NCI-H82 (cell line): ENCODE data around the gene MYOM1.
A peak's percentile ranks its signal among the peaks of the same experiment; 100 is the strongest.

Source experiments
- DNase-seq: peaks from one replicate; lab custom pipeline; 2025; lab: John Stamatoyannopoulos, UW

The MYOM1 gene

DNA sequence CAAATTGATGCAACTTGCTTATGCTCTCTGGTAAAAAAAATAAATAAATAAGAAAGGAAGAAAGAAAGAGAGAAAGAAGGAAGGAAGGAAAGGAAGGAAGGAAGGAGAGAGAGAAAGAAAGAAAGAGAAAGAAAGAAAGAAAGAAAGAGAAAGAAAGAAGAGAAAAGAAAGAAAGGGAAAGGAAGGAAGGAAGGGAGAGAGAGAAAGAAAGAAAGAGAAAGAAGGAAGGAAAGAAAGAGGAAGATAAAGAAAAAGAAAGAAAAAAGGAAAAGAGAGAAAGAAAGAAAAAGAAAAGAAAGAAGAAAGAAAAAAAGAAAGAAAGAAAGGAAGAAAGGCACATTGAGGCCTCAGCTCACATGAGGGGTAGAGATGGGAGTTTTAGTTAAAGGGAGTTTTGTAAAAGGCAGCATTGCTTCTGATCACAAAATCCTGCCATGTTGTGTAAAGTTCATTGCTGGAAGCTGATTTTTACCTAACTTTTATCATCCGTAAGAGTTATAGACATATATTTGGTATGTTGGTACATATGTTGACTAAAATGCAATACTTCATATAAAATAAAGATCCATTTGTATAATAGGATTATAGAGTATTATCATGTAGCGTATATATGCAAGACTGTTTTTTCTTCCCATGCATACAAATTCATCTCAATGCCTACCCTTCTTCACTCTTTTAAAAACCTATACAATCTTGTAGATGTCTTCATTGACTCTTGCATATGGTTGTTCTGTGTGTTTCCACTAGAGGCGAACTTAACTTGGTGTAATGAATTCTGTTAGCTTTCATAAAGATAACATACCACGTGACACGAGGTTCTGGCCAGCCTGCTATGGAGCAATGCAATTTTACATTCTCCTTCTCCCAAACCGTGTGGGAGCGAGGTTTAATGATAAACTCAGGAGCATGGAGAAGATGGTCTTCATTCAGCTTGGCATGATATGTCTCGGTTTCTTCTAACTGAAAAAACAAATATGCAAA lies 32.8 kb downstream of the MYOM1 start:
- peak; percentile 15 for DNase-seq

DNA sequence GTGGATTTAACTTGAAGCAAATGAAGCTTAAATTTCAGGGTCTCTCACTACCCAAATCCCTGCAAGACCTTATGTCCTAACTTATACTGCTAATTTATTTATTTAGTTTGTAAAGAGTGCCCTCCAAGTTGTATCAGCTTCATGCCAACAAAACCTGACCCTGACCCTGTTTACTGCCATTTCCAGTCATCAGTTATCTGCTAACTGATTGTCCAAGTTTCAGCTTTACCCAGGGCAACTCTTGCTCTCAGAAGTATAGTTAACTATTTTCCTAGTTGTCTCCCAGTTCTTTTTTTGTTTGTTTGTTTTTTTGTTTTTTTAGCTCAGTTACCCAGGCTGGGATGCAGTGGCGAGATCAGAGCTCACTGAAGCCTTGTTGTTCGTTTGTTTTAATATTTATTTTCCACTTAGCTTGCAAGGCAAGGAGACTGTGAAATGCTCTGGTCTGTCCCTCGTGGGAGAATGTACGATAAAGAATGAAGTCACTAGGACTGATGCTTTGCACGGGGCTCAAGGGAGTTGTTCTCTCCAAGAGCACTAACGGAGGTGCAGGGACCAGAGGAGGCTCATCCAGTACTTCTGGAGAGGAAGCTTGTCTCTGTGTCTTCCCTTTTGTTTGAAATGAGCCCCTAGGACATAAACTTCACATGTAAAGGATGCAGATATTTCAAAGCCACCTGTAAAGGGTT lies 35.3 kb downstream of the MYOM1 start:
- DNase-seq: peak; percentile 50

DNA sequence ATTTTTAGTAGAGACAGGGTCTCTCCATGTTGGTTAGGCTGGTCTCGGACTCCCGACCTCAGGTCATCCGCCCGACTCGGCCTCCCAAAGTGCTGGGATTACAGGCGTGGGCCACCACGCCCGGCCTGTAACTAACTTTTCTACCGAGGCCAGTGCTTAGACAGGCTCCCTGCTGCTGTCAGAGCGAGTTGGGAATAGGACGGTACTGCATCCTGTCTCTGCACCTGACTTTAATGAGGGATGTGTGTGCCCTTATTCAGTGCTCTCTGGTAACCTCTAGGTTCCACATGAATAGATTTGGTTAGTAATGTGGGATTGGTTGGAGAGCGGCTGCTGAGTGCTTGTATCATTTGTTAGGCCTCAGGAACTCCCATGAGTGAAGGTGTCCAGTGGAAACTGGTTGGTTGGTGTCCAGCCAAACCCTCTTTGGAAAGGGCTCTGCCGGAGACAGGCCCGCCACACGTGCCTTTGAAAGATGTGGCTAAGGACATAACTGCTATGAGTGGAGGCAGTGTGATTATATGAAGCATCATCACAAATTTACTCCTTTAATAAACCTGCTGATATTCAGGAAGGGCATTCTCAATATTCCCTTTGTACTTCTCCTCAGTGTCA lies 36.6 kb downstream of the MYOM1 start:
- no peak for DNase-seq

DNA sequence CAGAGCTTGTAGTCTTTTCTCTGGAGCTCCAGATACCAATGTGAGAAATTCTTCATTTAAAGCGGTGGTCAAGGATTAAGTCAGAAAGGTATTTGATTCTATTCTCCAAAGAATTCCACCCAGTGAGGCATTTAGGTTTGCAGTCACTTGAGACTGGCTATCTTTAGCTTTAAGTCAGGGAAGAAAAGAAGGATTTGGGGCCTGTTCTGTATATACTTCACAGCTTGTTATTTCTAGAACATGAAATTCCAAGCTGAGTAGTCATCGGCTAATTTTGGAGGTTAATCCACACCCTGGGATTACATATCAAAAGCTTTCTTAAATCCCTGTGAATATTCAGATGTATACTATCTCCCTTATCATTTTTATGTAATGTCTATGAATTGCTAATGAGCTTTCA lies 39.4 kb downstream of the MYOM1 start:
- peak; percentile 7 for DNase-seq

DNA sequence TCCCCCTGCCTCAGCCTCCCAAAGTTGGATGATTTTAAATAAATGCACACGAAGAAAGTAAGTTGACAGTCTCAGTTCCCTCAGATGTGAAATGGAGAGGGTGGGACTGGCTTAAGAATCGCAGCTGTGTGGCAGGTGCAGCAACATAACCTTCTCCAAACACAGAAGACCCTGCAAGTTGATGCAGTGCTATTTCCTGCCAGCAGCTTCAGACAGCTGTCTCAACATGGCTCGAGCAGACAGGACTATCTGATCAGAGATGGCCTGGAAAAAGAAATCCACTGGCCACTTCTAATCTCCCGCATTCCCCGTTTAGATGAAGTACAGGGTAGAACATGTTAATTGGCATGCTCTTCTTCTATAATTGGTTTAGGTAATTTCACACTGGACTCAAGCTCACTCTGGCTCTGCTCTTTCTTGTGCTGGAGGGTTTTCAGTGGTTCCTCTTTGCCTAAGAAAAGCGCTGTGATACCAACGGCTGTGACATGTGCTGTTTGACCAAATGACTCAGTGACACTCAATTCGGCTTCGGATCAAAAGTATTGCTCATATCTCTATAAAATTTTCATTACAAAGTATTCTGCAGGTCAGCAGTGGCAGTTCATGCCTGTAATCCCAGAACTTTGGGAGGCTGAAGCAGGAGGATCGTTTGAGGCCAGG lies 40.2 kb downstream of the MYOM1 start:
- DNase-seq: peak; percentile 61

DNA sequence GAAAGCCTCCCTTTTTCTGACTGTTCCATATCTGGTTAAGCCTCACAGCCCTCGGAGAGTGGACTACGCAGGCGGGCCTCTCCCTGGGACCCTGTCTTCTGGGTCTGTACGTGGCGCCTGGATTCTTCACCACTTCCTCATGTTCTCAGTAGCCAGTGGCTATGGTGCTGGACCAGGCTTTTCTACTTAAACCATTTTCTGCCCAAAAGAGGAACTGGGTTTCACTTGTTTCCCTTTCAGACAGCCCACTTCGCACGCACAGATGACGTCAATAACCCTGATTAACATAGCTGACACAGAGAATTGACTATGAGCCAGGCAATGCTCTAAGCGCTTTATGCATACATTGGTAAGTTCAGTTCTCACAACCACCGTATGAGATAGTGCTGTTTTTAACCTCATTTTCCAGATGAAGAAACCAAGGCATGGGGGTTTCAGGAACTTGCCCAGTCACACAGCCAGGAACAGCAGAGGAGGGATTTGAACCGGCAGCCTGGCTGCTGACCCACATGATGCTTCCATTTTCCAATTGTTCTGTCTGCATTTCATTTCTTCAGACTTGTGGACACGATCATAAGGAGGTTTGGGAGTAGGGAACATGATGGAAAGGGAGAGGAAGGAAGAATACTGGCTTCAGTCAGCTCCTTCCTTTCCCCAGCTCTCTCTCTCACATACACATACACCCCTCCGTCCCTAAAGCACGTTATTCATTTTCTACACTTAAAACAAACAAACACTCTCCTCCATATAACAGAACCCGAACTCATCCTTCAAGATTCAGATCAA lies 41.7 kb downstream of the MYOM1 start:
- DNase-seq: no peak

DNA sequence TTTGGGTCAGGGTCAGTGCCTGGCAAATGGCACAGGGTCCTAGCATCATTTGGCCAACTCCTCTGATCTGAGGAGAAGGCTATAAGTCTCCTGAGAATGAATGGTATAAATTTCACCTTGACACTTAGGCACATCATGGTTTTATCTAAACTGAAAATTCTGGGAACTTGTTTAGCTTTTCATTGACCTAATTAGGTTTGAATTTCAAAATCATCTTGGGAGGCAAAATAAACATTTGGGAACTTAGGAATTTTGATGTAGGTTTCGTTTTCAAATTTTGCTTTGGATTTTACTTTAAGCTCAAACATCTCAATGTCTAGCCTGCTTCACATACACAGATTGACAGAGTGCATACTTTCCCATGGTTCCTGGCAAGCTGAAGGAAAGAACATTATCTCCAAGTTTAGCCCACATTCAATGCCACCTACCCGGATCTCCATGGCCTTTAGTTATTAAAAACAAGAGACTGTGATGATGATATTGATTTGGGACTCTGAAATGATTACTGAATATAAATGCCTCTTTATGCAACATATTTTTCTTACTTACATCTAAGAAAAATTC lies 44.5 kb downstream of the MYOM1 start:
- no peak for DNase-seq

DNA sequence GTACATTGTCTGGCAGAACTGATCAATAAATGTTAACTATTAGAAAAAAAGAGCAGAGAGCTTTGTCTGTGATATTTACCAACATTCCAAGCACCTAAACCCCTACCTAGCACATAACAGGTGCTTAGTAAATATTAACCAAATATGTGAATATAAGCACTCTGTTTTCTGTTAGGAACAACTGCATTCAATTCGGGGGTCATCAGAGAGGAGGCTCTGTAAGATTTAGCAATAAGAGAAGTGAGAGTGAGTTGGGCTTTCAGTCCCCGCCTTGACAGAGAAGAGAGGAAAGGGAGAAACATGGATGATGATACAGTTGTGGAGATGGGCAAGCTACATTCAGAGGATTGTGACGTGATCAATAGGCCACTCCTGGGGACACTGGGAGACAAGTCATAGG lies 47.7 kb downstream of the MYOM1 start:
- no peak for DNase-seq

DNA sequence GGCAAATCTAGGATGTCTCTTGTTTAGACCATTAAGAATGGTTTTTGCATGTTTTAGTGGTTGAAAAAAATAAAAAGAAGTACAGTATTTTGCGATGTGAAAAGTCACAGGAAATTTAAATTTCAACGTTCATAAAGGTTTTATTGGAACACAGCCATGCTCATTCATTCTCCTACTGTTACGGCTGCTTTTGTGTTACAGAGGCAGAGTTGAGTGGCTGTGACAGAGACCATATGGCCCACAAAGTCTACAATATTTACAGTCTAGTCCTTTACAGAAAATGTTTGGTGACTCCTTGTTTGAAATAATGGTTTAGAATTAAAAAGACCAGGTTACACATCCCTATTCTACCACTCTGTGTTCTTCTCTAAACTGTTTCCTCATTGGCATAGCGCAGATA lies 48.1 kb downstream of the MYOM1 start:
- no peak for DNase-seq

DNA sequence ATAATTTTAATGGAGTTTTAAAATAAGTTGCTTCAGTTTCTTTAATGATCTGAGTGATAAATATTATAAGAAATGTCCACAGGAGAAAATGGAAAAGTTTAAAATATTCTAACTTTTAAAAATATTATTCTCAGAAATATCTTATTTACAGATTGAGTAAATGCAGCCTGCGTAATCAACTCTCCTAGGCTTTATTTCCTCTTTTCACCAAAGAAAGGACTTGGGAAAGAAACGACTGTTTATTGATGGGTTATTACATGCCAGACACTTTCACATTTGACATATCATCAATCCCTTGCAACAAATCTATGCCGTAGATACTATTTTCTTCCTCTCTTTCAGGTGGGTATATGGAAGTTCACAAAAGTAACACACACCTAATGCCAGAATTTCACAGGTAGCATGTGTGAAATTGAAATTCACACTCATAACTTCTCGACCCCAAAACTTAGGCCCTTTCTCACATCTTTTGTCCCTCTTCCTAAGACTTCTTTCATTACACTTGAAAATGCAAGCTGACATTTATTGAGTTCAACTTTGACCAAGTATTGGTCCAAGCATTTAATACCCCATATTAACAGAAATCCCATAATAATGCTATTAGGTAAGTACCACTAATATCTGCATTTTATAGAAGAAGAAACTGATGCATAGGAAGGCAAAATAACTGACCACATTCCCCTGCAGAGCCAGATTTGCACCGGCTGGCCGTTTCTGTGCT lies 49.2 kb downstream of the MYOM1 start:
- no peak for DNase-seq

DNA sequence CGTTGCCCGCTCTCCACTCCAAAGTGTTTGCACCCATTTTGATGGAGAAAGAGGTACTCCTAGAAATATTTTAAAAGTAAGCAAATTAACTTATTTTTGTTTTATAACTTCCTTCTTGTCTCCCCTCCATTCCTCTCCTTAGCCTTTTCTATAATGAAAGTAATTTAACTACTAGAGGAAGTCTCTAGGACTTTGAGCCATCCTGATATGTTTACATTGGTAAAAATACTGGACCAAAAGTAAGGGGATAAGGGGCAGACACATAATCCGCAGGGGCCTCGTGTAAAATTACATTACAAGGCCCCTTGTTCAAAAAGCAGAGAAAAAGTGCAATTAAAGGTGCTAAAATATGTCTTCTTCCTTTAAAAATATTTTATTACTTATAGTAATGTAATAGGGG lies 55.4 kb downstream of the MYOM1 start:
- no peak for DNase-seq

DNA sequence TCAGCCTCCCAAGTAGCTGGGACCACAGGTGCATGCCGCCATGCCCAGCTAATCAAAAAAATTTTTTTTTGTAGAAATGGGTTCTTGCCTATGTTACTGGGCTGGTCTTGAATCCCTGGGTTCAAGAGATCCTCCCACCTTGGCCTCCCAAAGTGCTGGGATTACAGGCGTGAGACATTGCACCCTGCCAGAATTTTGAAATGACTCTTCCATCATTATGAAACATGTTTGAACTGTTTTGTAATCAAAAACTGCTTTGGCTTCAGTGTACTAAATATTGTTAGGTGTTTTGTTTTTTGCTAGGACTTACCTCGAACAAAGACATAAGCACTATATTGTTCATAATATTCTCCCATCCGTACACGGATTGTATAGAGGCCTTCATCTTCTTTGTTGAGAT lies 55.8 kb downstream of the MYOM1 start:
- no peak for DNase-seq

DNA sequence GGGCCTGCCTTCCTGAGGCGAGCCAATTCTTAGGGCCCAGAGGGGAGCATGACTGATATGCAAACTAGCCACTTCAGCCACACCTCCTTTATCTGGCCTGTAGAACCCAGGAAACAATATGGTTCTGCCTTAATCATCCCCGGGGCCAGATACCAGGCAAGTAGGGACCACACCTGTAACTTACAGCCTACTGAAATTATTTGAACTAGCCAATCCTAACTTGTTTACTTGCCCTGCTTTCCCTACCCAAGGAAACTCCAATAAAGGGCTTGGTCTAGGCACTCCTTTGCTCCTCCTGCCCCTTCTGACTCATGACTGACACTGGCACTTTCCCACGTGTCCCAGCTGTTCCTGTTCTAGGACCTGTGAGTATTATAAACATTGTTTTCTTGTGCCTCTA lies 57.6 kb downstream of the MYOM1 start:
- no peak for DNase-seq

DNA sequence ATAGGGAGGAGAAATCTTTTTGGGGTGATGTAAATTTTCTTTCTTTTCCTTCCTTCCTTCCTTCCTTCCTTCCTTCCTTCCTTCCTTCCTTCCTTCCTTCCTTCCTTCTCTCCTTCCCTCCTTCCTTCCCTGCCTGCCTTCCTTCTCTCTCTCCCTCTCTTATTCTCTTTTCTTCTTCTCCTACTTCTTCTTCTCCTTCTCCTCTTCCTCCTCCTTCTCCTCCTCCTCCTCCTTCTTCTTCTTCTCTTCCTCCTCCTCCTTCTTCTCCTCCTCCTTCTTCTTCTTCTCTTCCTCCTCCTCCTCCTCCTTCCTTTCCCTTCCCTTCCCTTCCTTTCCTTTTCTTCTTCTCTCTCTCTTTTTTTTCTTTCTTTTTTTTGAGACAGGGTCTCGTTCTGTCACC lies 59.9 kb downstream of the MYOM1 start:
- DNase-seq: no peak

DNA sequence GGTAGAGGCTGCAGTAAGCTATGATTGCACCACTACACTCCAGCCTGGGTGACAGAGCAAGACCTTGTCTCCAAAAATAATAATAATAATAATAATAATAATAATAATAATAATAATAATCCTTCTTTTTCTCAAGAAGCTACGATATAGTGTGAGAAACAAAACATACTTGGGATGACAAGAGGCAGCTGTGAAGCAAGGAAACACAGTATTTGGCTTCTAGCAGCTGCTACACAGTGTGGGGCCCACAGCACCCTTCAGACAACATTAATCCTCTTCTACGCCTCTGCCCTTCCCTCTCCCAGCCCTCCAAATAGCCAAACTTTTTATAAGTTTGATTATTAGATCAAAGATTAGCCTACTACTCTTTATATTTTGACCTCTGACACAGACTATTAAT lies 62.2 kb downstream of the MYOM1 start:
- peak; percentile 36 for DNase-seq

DNA sequence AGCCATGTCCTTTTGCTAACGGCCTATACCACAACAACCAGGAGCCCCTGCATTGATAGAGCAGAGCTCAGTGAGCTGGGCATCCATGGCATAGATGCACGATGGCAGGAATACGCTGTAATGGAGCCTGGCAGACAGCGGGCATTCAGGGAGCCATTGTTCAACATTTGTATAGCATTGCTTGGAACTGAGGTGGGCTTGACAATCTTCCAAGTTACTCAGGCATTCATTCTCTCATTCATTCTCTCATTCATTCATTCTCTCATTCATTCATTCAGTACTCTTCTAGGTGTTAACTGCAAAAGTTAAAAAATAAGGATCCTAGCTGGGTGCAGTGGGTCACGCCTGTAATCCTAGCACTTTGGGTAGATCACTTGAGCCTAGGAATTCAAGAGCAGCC lies 62.7 kb downstream of the MYOM1 start:
- no peak for DNase-seq

DNA sequence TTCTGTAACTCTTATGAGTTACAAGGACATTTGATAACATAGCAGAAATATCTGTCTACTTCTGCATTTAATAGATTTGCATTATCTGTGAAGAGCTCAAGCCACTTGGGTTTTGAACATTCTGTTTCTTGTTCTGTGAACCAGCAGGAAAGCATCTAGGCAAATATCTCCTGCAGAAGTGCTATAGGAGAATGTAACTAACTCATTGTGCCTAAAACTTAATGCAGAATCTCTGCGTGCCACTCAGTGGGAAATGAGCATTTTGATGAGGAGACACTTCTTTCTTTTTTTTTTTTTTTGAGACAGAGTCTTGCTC lies 63.5 kb downstream of the MYOM1 start:
- DNase-seq: no peak

DNA sequence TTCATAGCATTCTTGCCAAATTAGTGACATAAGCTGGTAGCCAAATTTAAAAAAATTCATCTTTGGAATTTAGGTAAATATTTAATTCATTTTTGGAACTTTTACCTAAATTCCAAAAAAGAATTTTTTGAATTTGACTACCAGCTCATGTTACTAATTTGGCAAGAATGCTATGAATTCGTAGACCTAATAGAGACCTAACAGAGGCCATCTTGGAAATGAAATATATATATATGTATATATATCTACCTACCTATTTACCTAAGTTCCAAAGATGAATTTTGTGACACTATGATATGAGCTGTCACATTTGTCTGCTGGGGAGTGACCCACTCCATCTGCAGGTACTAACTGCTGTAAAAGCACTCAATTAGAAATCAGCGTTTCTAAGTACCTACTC lies 65.6 kb downstream of the MYOM1 start:
- no peak for DNase-seq

DNA sequence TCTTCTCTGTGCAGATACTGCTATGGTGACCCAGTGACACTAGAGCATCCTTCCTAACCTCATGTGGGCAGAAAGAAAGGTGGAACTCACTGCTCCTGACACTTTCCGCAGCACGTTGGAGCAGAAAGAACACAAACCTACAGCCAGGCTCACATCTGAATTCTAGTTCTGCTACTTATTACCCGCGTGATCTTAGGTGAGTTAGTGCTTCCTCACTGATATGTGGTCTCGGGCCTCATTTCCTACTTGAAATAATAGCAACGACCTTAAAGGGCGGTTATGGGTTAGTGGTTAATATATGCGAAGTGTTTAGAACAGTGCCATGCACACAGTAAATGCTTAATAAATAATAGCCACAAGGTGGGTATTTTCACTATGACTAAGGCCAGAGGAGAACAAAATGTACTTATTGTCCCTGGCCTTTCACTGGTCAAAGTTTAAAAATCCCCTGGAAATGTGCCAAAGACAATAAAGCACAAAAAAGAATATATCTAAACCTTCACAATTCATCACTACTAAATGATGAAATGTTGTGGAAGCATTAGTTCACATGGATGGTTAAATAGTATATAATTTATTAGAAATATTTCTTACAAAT lies 66.6 kb downstream of the MYOM1 start:
- no peak for DNase-seq

DNA sequence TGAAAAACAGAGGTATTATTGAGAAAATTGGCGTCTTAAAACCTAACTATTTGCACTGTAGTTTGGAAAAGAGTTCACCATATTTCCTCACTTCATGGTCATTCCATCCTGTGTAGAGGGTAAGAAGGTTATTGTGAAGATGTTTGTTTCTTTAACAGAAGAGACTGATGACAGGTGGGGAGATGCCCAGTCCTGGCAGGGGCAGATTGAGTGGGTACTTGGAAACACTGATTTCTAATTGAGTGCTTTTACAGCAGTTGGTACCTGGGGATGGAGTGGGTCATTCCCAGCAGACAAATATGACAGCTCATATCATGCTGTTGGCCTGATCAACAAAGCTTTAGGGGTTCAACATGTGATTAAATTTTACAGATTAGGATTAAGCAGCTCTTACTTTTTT lies 67.5 kb downstream of the MYOM1 start:
- no peak for DNase-seq
